GM23248 (cell line): Measurements from ENCODE around the gene TIGIT. TPM values are rescaled to one million over a fixed set of nuclear protein-coding genes. Genes with fewer than 3 reads are reported as not detected.

ENCODE experiments used
- DNase-seq: peaks from one replicate; pipeline ENCODE4 v3.0.0-alpha.2; 2015
- H2AFZ ChIP-seq: fragments of 200-600 bp; sonication (generic); 2 replicates; pipeline ENCODE4 v1.6.1; 2016; ENCODE audit warnings: antibody characterized with exemption
- H3F3A ChIP-seq: fragments of 200-600 bp; sonication (generic); 2 replicates; pipeline ENCODE4 v1.6.1; 2016; ENCODE audit warnings: mild to moderate bottlenecking, antibody characterized with exemption, mixed run types; ENCODE audit not compliant: insufficient read depth
- H3K27ac ChIP-seq: fragments of 200-600 bp; sonication (generic); 2 replicates; pipeline ENCODE4 v1.5.1; 2016; ENCODE audit warnings: mild to moderate bottlenecking
- H3K27me3 ChIP-seq: fragments of 200-600 bp; sonication (generic); replicated peaks from 2 replicates; pipeline ENCODE4 v1.6.1; 2016; ENCODE audit warnings: mild to moderate bottlenecking; ENCODE audit not compliant: insufficient read depth
- H3K36me3 ChIP-seq: fragments of 200-600 bp; sonication (generic); 2 replicates; pipeline ENCODE4 v1.6.1; 2016; ENCODE audit warnings: low read depth, mild to moderate bottlenecking
- H3K4me1 ChIP-seq: fragments of 200-600 bp; sonication (generic); 2 replicates; pipeline ENCODE4 v1.6.1; 2016; ENCODE audit warnings: mild to moderate bottlenecking; ENCODE audit not compliant: insufficient read depth
- H3K4me2 ChIP-seq: fragments of 200-600 bp; sonication (generic); one replicate; pipeline ENCODE4 v1.6.1; 2016; ENCODE audit warnings: mild to moderate bottlenecking; ENCODE audit not compliant: unreplicated experiment
- H3K4me3 ChIP-seq: fragments of 200-600 bp; sonication (generic); 2 replicates; pipeline ENCODE4 v1.5.1; 2016; ENCODE audit warnings: mild to moderate bottlenecking
- H3K79me2 ChIP-seq: fragments of 200-600 bp; sonication (generic); 2 replicates; pipeline ENCODE4 v1.6.1; 2016; ENCODE audit warnings: mild to moderate bottlenecking; ENCODE audit not compliant: insufficient read depth
- H3K9ac ChIP-seq: fragments of 200-600 bp; sonication (generic); 2 replicates; pipeline ENCODE4 v1.6.1; 2016; ENCODE audit warnings: mild to moderate bottlenecking
- H3K9me2 ChIP-seq: fragments of 200-600 bp; sonication (generic); 2 replicates; pipeline ENCODE4 v1.6.1; 2016; ENCODE audit warnings: mixed run types, mild to moderate bottlenecking, moderate library complexity; ENCODE audit not compliant: insufficient read depth
- H3K9me3 ChIP-seq: fragments of 200-600 bp; sonication (generic); one replicate; pipeline ENCODE4 v1.6.1; 2017; ENCODE audit warnings: low read depth
- H4K20me1 ChIP-seq: fragments of 200-600 bp; sonication (generic); 2 replicates; pipeline ENCODE4 v1.6.0; 2016; ENCODE audit not compliant: insufficient read depth
- EZH2 ChIP-seq: fragments of 200-600 bp; sonication (generic); IDR thresholded peaks from 2 replicates; pipeline ENCODE4 v1.6.1; 2018; ENCODE audit warnings: antibody characterized with exemption, mild to moderate bottlenecking; ENCODE audit not compliant: insufficient read depth, poor library complexity, severe bottlenecking
- EZH2phosphoT487 ChIP-seq: fragments of 200-600 bp; sonication (generic); IDR thresholded peaks from 2 replicates; pipeline ENCODE4 v1.6.1; 2018; ENCODE audit warnings: antibody characterized with exemption, moderate library complexity, mild to moderate bottlenecking, low read depth; ENCODE audit not compliant: insufficient read depth
- WGBS, 2 experiments: methylation state at CpG; one replicate each; pipeline ENCODE4 v1.1.6; 2015 to 2017; ENCODE audit warnings: low lambda C conversion rate in 2 of 2, low coverage in 1 of 2; ENCODE audit errors: missing lambda C conversion rate in 2 of 2; 5-methylcytosine and 5-hydroxymethylcytosine counted together
- in situ Hi-C: fragments of 300-500 bp; cut with MboI; formaldehyde crosslinking; loops from 2 replicates; pipeline ENCODE4 v1.15.0; 2020
- polyA plus RNA-seq: library from polyadenylated mRNA; unstranded; fragments of >200 nt; fragmentation: Nextera tagmentation; extraction: Ambion mirVana; gene quantifications from 2 replicates; pipeline ENCODE4 v1.2.1, GENCODE V29; 2016
- total RNA-seq: library from RNA; depleted of rRNA; stranded (reverse); fragments of >200 nt; shearing (Covaris generic); gene quantifications from 2 replicates; pipeline ENCODE4 v1.2.3, GENCODE V29; 2014

Gene TIGIT
- total and polyA plus RNA-seq, 2 experiments from 2014 or later, result not detected

GRCh38 chr3:114294940-114295480, 1.2 kb downstream of the TIGIT start:
- no peak overlapping the region for H3K4me2 ChIP-seq
- H3K9me3 ChIP-seq, result no peaks in the 10 kb centered on the region
- no peaks in the 10 kb centered on the region for H3K79me2 ChIP-seq
- TF ChIP-seq EZH2phosphoT487, result no peak
- no peak for TF ChIP-seq EZH2
- H3K4me3 ChIP-seq, result no peak overlapping the region
- no peaks in the 10 kb centered on the region for H3K27me3 ChIP-seq
- H3K9ac ChIP-seq, result no peak overlapping the region
- H2AFZ ChIP-seq, result no peak overlapping the region
- no peaks in the 10 kb centered on the region for H4K20me1 ChIP-seq
- no peaks in the 10 kb centered on the region for H3K36me3 ChIP-seq
- WGBS, 2 experiments, result 58 to 61% methylated on average over 6 of the region's 6 CpGs
- H3K9me2 ChIP-seq, result no peaks in the 10 kb centered on the region
- H3F3A ChIP-seq, result no peaks in the 10 kb centered on the region
- no peak overlapping the region for H3K27ac ChIP-seq
- DNase-seq, result no peak
- no peaks in the 10 kb centered on the region for H3K4me1 ChIP-seq
- in situ Hi-C loops, result no loop called here

- WGBS, 2 experiments, result 74 to 80% methylated on average over 2 of the region's 2 CpGs
- no peak overlapping the region for H3K9ac ChIP-seq
- no peaks in the 10 kb centered on the region for H3K79me2 ChIP-seq
- in situ Hi-C loops, result no loop called here
- no peak overlapping the region for H3K27ac ChIP-seq
- TF ChIP-seq EZH2phosphoT487, result no peak
- TF ChIP-seq EZH2, result no peak
- DNase-seq, result no peak
- no peak overlapping the region for H2AFZ ChIP-seq
- H3K27me3 ChIP-seq, result no peaks in the 10 kb centered on the region
- no peaks in the 10 kb centered on the region for H3K4me1 ChIP-seq
- no peak overlapping the region for H3K4me3 ChIP-seq
- no peak overlapping the region for H3K4me2 ChIP-seq
- H3K9me3 ChIP-seq, result no peaks in the 10 kb centered on the region
- no peaks in the 10 kb centered on the region for H4K20me1 ChIP-seq
- no peaks in the 10 kb centered on the region for H3F3A ChIP-seq
- H3K36me3 ChIP-seq, result no peaks in the 10 kb centered on the region
- H3K9me2 ChIP-seq, result no peaks in the 10 kb centered on the region
Observed at GRCh38 chr3:114295946-114296345, 2.1 kb downstream of the TIGIT start.

DNA sequence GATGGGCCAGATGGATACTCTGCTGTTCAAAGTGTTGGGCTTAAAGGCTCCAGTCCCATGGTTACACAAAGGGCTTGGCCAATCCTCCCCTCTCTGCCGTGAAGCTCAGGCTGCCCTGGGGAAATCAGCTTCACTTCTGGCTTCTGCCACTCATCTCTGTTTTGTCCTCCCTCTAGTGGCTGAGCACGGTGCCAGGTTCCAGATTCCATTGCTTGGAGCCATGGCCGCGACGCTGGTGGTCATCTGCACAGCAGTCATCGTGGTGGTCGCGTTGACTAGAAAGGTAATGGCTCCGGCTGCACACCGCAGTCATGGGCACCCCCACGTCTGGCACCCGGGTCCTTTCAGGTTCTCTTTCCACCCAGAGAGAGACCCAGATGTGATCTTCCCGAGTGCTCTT, 5.6 kb downstream of the TIGIT start:
- DNase-seq, result peak; percentile 36
- H4K20me1 ChIP-seq, result no peaks in the 10 kb centered on the region
- no peak overlapping the region for H2AFZ ChIP-seq

DNA sequence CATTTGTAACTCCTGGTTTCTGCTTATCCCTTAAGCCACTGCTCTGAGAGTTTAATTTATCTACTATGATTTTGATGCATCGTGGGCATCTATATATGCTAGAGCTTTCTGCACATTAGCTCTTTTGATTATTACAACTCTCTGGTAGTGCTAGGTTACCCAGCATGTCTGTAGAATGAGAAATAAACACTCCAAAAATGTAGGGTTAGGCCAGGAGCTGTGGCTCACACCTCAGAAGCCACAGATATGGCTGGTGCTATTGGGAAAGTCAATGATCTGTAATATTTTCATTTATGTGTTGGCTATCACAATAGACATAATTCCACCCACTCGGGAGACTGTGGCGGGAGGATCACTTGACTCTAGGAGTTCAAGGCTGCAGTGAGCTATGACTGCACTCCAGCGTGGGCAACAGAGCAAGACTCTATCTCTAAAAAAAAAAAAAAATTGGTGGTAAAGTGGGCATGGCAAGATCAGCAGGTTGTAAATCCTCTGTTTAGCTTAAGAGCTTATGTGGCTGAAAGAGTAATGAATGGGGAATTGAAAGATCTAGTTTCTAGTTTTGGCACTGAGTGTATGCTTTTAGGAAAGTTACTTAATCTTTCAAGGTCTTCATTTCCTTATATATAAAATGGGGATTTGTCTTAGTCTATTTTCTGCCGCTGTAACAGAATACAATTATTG, 6.3 kb downstream of the TIGIT start:
- H3K79me2 ChIP-seq, result no peaks in the 10 kb centered on the region
- H3K9me3 ChIP-seq, result no peaks in the 10 kb centered on the region
- no peaks in the 10 kb centered on the region for H3K36me3 ChIP-seq
- H3K4me2 ChIP-seq, result no peak overlapping the region
- no peaks in the 10 kb centered on the region for H3K9me2 ChIP-seq
- no peak overlapping the region for H3K4me3 ChIP-seq
- H4K20me1 ChIP-seq, result no peaks in the 10 kb centered on the region
- no peaks in the 10 kb centered on the region for H3F3A ChIP-seq
- no peak overlapping the region for H3K27ac ChIP-seq
- H3K27me3 ChIP-seq, result no peaks in the 10 kb centered on the region
- TF ChIP-seq EZH2, result no peak
- DNase-seq, result no peak
- 78 to 83% methylated on average over 5 of the region's 5 CpGs for WGBS, 2 experiments
- no peak overlapping the region for H3K9ac ChIP-seq
- H3K4me1 ChIP-seq, result no peaks in the 10 kb centered on the region
- no peak overlapping the region for H2AFZ ChIP-seq
- in situ Hi-C loops, result no loop called here

More for the DNA sequence above, 5.6 kb downstream of the TIGIT start:
- in situ Hi-C loops, result no loop called here
- Histone ChIP-seq H3K4me1 (no peaks in the 10 kb centered on the region), H3K79me2 (no peaks in the 10 kb centered on the region), H3K4me3 (no peak overlapping the region), H3K27ac (no peak overlapping the region), H3K27me3 (no peaks in the 10 kb centered on the region), H3K4me2 (no peak overlapping the region), H3K9ac (no peak overlapping the region), H3K9me3 (no peaks in the 10 kb centered on the region), H3K36me3 (no peaks in the 10 kb centered on the region), H3F3A (no peaks in the 10 kb centered on the region), H3K9me2 (no peaks in the 10 kb centered on the region)
- 71% methylated on average over 13 of the region's 13 CpGs for WGBS, 2 experiments
- TF ChIP-seq EZH2phosphoT487 (no peak), EZH2 (no peak)
